ENCODE measurements around the gene NFYB. TPM values are rescaled to one million over a fixed set of nuclear protein-coding genes. Genes with fewer than 3 reads are reported as not detected.
A peak's percentile ranks its signal among the peaks of the same experiment; 100 is the strongest.

Gene NFYB
- total and polyA plus RNA-seq, 9 of the 15 experiments (the other 6 are each of a cell fraction or from before 2014, with no cell fraction given) = 14.5 to 51.5 (median 32.3) TPM

GRCh38 chr12:104137902-104138796, at the start of gene NFYB (continued):
- TF ChIP-seq ID3 (CRISPR knock-in tag; IDR thresholded peaks at IDR 0.05) = no peak
- 0 out of 2 replicates have a peak, but pooled peaks have one; percentile 24 for TF ChIP-seq ID3 (tag; IDR thresholded peaks at IDR 0.05)
- TF ChIP-seq PURB (CRISPR knock-in tag; IDR thresholded peaks at IDR 0.05; ENCODE audit: low read depth) = no peak
- no peak for TF ChIP-seq CREB3 (tag; conservative IDR thresholded peaks at IDR 0.05; ENCODE audit: low read depth)
- TF ChIP-seq MEF2A (IDR thresholded peaks at IDR 0.05; ENCODE audit: control insufficient read depth, low read depth, low read length) = no peak
- no peak for TF ChIP-seq EZH2 (IDR thresholded peaks at IDR 0.05; ENCODE audit: borderline replicate concordance, low read depth, low read length)
- no peak for TF ChIP-seq ZNF511 (CRISPR knock-in tag; IDR thresholded peaks at IDR 0.05)
- TF ChIP-seq BRCA1 (IDR thresholded peaks at IDR 0.05) = no peak
- TF ChIP-seq BRCA1 (CRISPR knock-in tag; IDR thresholded peaks at IDR 0.05) = no peak
- no peak for TF ChIP-seq PRPF4 (IDR thresholded peaks at IDR 0.05; ENCODE audit: insufficient read depth, low read depth, low read length, poor library complexity, severe bottlenecking)
- TF ChIP-seq NFATC3 (IDR thresholded peaks at IDR 0.05) = no peak
- TF ChIP-seq HINFP (tag; conservative IDR thresholded peaks at IDR 0.05; ENCODE audit: low read depth) = no peak
- TF ChIP-seq STAT5A (IDR thresholded peaks at IDR 0.05; ENCODE audit: borderline replicate concordance, low read length) = no peak
- peak in 1 of 3 experiments; percentile 60; a peak in 2 of 6 replicates for TF ChIP-seq ZBTB11 (CRISPR knock-in tag; IDR thresholded peaks at IDR 0.05)
- TF ChIP-seq CREBBP (IDR thresholded peaks at IDR 0.05; ENCODE audit: low read depth, low read length) = no peak
- no peak for TF ChIP-seq HMG20A (CRISPR knock-in tag; conservative IDR thresholded peaks at IDR 0.05)

All from K562 (cell line).